HG03442 (cell line): ENCODE measurements around the gene BICC1.

Experiments used
- ATAC-seq: cut with Tn5 transposase; IDR thresholded peaks from one replicate; pipeline ENCODE4 v1.9.1; 2021; ENCODE audit warnings: mild to moderate bottlenecking, moderate library complexity; ENCODE audit not compliant: unreplicated experiment

Gene BICC1

GRCh38 chr10:58512491-58513187 is at the start of gene BICC1:
BICC1 (plus strand) TSS chr10:58512872; CDS start chr10:58513144, 272 bp downstream.
- no peak for ATAC-seq

- no peak for ATAC-seq
These were observed 47.7 kb upstream of the BICC1 start for GRCh38 chr10:58464956-58465355.

GRCh38 chr10:58465629-58466028 is 47.0 kb upstream of the BICC1 start:
- no peak for ATAC-seq

- no peak for ATAC-seq
These were observed 44.6 kb upstream of the BICC1 start for GRCh38 chr10:58467931-58468635.

GRCh38 chr10:58473976-58474375 is 38.7 kb upstream of the BICC1 start:
- ATAC-seq, result no peak

GRCh38 chr10:58475322-58476277 is 37.1 kb upstream of the BICC1 start:
- no peak for ATAC-seq

- no peak for ATAC-seq
These were observed 35.5 kb upstream of the BICC1 start for GRCh38 chr10:58477122-58477521.

GRCh38 chr10:58477902-58478301 is 34.8 kb upstream of the BICC1 start:
- ATAC-seq, result no peak

- ATAC-seq, result no peak
These were observed 33.6 kb upstream of the BICC1 start for GRCh38 chr10:58479045-58479444.

GRCh38 chr10:58480321-58480720 is 32.4 kb upstream of the BICC1 start:
- ATAC-seq, result no peak

GRCh38 chr10:58481569-58482109 is 31.0 kb upstream of the BICC1 start:
- no peak for ATAC-seq

GRCh38 chr10:58486821-58487220 is 25.9 kb upstream of the BICC1 start:
- ATAC-seq, result no peak

GRCh38 chr10:58488921-58489320 is 23.8 kb upstream of the BICC1 start:
- ATAC-seq, result no peak

- no peak for ATAC-seq
These were observed 9.7 kb upstream of the BICC1 start for GRCh38 chr10:58502956-58503355.

- ATAC-seq, result no peak
These were observed 4.4 kb upstream of the BICC1 start for GRCh38 chr10:58508316-58508715.

GRCh38 chr10:58511765-58512490 is 744 bp upstream of the BICC1 start:
- no peak for ATAC-seq

- ATAC-seq, result no peak
These were observed 777 bp downstream of the BICC1 start for GRCh38 chr10:58513188-58514110.

- ATAC-seq, result no peak
These were observed 1.6 kb downstream of the BICC1 start for GRCh38 chr10:58514111-58514770.
